Endodermal cell (in vitro differentiated cells): ENCODE measurements around the gene RPN2. TPM values are rescaled to one million over a fixed set of nuclear protein-coding genes. Genes with fewer than 3 reads are reported as not detected.

Experiments used
- DNase-seq: peaks from one replicate; pipeline ENCODE4 v3.0.0-alpha.2; 2017
- H3K27ac ChIP-seq: 2 replicates; pipeline ENCODE4 v1.5.1; 2013; ENCODE audit warnings: mild to moderate bottlenecking, low read depth, low read length, moderate library complexity
- H3K27me3 ChIP-seq: 2 replicates; pipeline ENCODE4 v1.6.1; 2013; ENCODE audit warnings: mild to moderate bottlenecking, low read length, moderate library complexity; ENCODE audit not compliant: insufficient read depth, control insufficient read depth, poor library complexity, severe bottlenecking
- H3K36me3 ChIP-seq: 2 replicates; pipeline ENCODE4 v1.7.0; 2013; ENCODE audit warnings: mild to moderate bottlenecking, low read length, moderate library complexity; ENCODE audit not compliant: control insufficient read depth, insufficient read depth
- H3K4me1 ChIP-seq: one replicate; pipeline ENCODE4 v1.7.0; 2013; ENCODE audit warnings: low read length; ENCODE audit not compliant: control insufficient read depth, insufficient read depth
- H3K4me3 ChIP-seq: 2 replicates; pipeline ENCODE4 v1.5.1; 2013; ENCODE audit warnings: mild to moderate bottlenecking, low read length, moderate library complexity
- H3K9ac ChIP-seq: 2 replicates; pipeline ENCODE4 v1.6.1; 2013; ENCODE audit warnings: mild to moderate bottlenecking, low read length, moderate library complexity; ENCODE audit not compliant: poor library complexity, severe bottlenecking; ENCODE audit errors: extremely low read depth
- H3K9me3 ChIP-seq: 2 replicates; pipeline ENCODE4 v1.6.1; 2013; ENCODE audit warnings: mild to moderate bottlenecking, low read length, moderate library complexity; ENCODE audit not compliant: control insufficient read depth
- H3K27ac Mint-ChIP-seq: 2 replicates; pipeline ENCODE4 v1.8.0; 2020; ENCODE audit warnings: mixed read lengths
- H3K27me3 Mint-ChIP-seq: 2 replicates; pipeline ENCODE4 v1.8.0; 2021; ENCODE audit warnings: mild to moderate bottlenecking, mixed read lengths; ENCODE audit not compliant: insufficient read depth
- H3K36me3 Mint-ChIP-seq: 2 replicates; pipeline ENCODE4 v1.8.0; 2020; ENCODE audit warnings: low read depth, mixed read lengths
- H3K4me1 Mint-ChIP-seq: 2 replicates; pipeline ENCODE4 v1.8.0; 2020; ENCODE audit warnings: mixed read lengths
- H3K4me3 Mint-ChIP-seq: 2 replicates; pipeline ENCODE4 v1.8.0; 2020; ENCODE audit warnings: mild to moderate bottlenecking, moderate library complexity, mixed read lengths
- H3K9me3 Mint-ChIP-seq: 2 replicates; pipeline ENCODE4 v1.8.0; 2020; ENCODE audit warnings: mild to moderate bottlenecking, mixed read lengths
- CTCF ChIP-seq: fragments of 200-600 bp; sonication (generic); conservative IDR thresholded peaks from 2 replicates; pipeline ENCODE4 v1.5.0; 2021; ENCODE audit warnings: antibody characterized with exemption, mild to moderate bottlenecking
- WGBS, 2 experiments: methylation state at CpG; one replicate each; pipeline versions ENCODE4 v1.1.5 to v1.1.7; 2013; ENCODE audit warnings: missing lambda C conversion rate in 2 of 2, mixed read lengths in 1 of 2; ENCODE audit not compliant: insufficient coverage in 1 of 2, insufficient read length in 1 of 2; 5-methylcytosine and 5-hydroxymethylcytosine counted together
- total RNA-seq, 2 donors: library from RNA; stranded (reverse); fragmentation: NEBNext Ultra II Directional in 1 of 2; extraction: Animal tissue kit (Norgen Biotek cat#: 25700) in 1 of 2; gene quantifications; 2 replicates in 1 of 2; 3 replicates in 1 of 2; pipeline ENCODE4 v1.2.1, GENCODE V29; 2021

RPN2 gene
- total RNA-seq, 2 donors from 2014 or later, result 230 to 242 TPM

DNA sequence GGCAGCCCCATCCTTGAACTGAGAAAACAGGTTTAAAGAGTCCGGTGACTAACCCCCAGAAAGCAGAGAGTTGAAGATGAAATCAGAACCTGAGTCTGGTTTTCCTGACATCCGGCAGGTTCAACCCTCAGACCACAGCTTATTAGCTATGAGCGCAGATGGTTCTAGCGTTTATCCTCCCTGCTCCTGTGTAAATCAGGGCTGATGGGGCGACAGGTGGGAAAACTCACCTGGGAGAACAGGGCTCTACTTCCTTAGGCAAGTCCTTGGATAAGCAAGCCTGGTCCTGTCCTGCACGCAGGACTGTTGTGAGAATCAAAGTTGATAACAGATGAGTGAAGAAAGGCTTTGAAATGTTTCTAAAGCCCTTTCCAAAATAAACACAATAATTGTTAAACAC is 51.1 kb downstream of the RPN2 start:
- H3K27me3 Mint-ChIP-seq, result no peaks in the 10 kb centered on the region
- peaks cover 8% of the 10 kb centered on the region for H3K4me1 Mint-ChIP-seq
- TF ChIP-seq CTCF, result no peak
- Histone ChIP-seq H3K27ac (peak overlapping the region; percentile 83), H3K27me3 (no peaks in the 10 kb centered on the region), H3K9ac (no peak overlapping the region), H3K9me3 (no peaks in the 10 kb centered on the region), H3K36me3 (peaks cover 98% of the 10 kb centered on the region), H3K4me3 (no peak overlapping the region), H3K4me1 (no peaks in the 10 kb centered on the region)
- H3K9me3 Mint-ChIP-seq, result no peaks in the 10 kb centered on the region
- no peak for DNase-seq
- H3K4me3 Mint-ChIP-seq, result no peak overlapping the region
- 95 to 99% methylated on average over 6 of the region's 6 CpGs for WGBS, 2 experiments
- peaks cover 92% of the 10 kb centered on the region for H3K36me3 Mint-ChIP-seq
- peak overlapping the region; percentile 71 for H3K27ac Mint-ChIP-seq

DNA sequence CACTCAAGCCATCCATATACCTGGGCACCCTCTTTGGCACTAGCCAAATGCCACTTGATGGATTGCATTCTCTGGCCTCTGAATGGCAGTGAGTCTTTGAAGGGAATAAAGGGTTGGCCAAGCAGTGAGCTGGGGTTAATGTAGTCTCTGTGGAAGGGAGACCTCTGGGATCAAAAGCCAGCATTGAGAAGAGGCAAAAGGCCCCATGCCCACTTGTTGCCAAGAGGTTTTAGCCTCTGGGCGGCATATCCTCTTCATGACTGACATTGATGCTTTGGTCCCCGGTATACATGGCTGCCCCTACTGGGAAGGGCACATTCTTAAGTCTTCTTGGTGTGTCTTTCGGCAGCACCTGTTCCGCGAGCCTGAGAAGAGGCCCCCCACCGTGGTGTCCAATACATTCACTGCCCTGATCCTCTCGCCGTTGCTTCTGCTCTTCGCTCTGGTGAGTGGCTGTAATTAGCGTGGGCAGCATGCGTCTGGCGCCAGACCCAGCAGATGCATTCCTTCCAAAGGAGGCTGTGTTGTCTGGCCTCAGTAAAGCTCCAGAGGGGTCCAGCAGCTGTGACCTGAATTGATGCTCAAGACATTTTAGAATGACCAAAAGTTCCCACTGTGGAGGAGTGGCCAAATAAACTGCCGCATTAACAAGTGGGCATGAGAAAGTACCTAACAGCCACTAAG is 53.0 kb downstream of the RPN2 start:
- H3K4me1 Mint-ChIP-seq, result peaks cover 8% of the 10 kb centered on the region
- H3K9me3 ChIP-seq, result no peaks in the 10 kb centered on the region
- peaks cover 92% of the 10 kb centered on the region for H3K36me3 Mint-ChIP-seq
- no peaks in the 10 kb centered on the region for H3K9me3 Mint-ChIP-seq
- no peak overlapping the region for H3K27ac Mint-ChIP-seq
- H3K27ac ChIP-seq, result peak overlapping the region; percentile 94
- H3K27me3 Mint-ChIP-seq, result no peaks in the 10 kb centered on the region
- no peak overlapping the region for H3K9ac ChIP-seq
- DNase-seq, result no peak
- TF ChIP-seq CTCF, result no peak
- 79 to 92% methylated on average over 13 of the region's 13 CpGs for WGBS, 2 experiments
- no peaks in the 10 kb centered on the region for H3K27me3 ChIP-seq
- peaks cover 95% of the 10 kb centered on the region for H3K36me3 ChIP-seq
- no peak overlapping the region for H3K4me3 ChIP-seq
- H3K4me3 Mint-ChIP-seq, result no peak overlapping the region
- no peaks in the 10 kb centered on the region for H3K4me1 ChIP-seq

DNA sequence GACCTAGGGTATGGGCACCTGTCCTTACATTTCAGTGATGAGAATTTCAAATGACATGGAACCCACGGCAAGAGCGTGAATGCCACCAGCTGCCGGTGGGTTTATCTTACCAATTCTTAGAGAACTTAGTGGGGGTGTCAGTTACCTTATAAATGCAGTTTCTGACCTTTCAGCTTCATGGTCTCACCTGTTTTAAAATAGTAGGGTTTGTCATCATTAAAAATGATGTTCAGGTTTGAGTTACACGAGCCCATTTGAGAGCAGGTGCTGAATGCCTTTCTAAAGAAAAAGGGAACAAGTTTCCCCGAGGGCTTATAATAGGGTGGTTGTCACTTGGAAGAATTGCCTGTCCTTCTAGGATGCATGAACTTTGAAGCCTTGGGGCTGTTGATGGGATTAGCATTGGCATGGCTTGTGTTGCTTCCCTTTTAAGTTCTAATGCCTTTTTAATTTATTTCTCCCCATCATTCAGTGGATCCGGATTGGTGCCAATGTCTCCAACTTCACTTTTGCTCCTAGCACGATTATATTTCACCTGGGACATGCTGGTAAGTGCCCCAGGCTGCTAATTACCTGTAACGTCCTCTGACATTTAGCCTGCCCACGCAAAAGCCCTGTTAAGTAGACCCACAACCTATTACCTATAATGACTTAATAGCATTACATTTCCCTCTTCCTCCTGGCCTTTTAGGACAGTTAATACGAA is 54.6 kb downstream of the RPN2 start:
- TF ChIP-seq CTCF, result no peak
- Histone ChIP-seq H3K27ac (peak overlapping the region; percentile 94), H3K9ac (no peak overlapping the region), H3K27me3 (no peaks in the 10 kb centered on the region), H3K4me3 (no peak overlapping the region), H3K36me3 (peaks cover 95% of the 10 kb centered on the region), H3K4me1 (no peaks in the 10 kb centered on the region), H3K9me3 (no peaks in the 10 kb centered on the region)
- DNase-seq, result peak; percentile 5
- Mint-ChIP-seq H3K4me3 (no peak overlapping the region), H3K27me3 (no peaks in the 10 kb centered on the region), H3K27ac (no peak overlapping the region), H3K4me1 (peaks cover 8% of the 10 kb centered on the region), H3K36me3 (peaks cover 90% of the 10 kb centered on the region), H3K9me3 (no peaks in the 10 kb centered on the region)
- WGBS, 2 experiments, result 91 to 93% methylated on average over 8 to 10 of the region's 10 CpGs
